ENCODE results near the gene TIAM1.

TIAM1 gene

DNA sequence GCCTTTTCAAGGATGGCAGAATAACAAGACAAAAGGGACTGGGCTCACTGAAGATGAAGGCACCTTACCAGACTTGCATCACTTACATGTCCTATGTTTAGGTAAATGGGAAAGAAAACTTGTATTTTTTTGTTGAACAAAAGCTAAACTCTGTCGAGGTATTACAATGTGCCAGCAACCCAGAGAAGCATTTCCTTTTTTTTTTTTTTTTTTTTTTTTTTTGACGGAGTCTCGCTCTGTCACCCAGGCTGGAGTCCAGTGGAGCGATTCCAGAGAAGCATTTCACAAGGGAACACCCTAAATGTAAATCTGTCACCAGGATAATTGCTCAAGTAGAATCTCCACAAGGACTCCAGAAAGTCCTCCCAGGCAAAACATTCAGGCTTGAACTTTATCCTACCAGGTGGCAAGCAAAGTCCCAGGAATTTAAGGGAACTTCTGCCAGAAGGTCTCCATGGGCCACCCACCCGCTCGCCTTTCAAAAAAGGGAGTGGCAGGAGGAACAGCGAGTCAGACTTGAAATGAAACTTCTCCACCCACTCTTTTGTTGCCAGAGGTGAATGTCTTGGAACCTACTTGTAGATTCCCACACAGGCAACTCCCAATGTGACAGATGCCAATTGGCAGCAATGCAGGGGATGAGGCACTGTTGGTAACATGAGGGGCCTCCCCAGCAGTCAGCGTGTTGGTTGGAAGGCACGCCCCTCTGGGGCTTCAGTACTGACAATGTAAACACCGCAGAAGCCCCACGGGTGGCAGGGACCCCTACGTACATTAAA, 125.0 kb downstream of the TIAM1 start:
- peaks cover 2% of the 10 kb centered on the region for H3K79me1 ChIP-seq (ENCODE audit: low read length)
- H3K4me1 ChIP-seq (ENCODE audit: control insufficient read depth in 1 of 2, insufficient read depth in 2 of 2, low read length in 2 of 2): peaks cover 5% of the 10 kb centered on the region in 2 experiments
- H3K36me3 ChIP-seq (ENCODE audit: control insufficient read depth in 1 of 2, insufficient read depth in 2 of 2, low read length in 2 of 2): peaks cover 6 to 8% of the 10 kb centered on the region in 2 experiments
- no peak overlapping the region for H3K23ac ChIP-seq (ENCODE audit: low read length)
- no peak overlapping the region for H4K12ac ChIP-seq (ENCODE audit: low read depth, low read length)
- no peaks in the 10 kb centered on the region for H3K79me2 ChIP-seq (ENCODE audit: control insufficient read depth, insufficient read depth, low read length, poor library complexity)
- H2AFZ ChIP-seq (ENCODE audit: insufficient read depth, low read length, poor library complexity): no peak overlapping the region
- no peak overlapping the region for H3K4me2 ChIP-seq (ENCODE audit: low read length)
- H2BK5ac ChIP-seq (ENCODE audit: low read depth, low read length, poor library complexity): no peak overlapping the region
- H3K14ac ChIP-seq (ENCODE audit: low read length): no peak overlapping the region
- H2BK12ac ChIP-seq (ENCODE audit: low read length): no peak overlapping the region
- peak; percentile 71 to 75 for DNase-seq
- H3K18ac ChIP-seq (ENCODE audit: low read length): peak overlapping the region; percentile 86
- H3K4ac ChIP-seq (ENCODE audit: low read depth, low read length): no peak overlapping the region
- H2BK120ac ChIP-seq (ENCODE audit: insufficient read depth, low read length, poor library complexity): no peak overlapping the region
- no peaks in the 10 kb centered on the region for H3K9me3 ChIP-seq (ENCODE audit: insufficient read depth, low read depth, low read length)
- H3K27me3 ChIP-seq (ENCODE audit: insufficient read depth, low read length): no peaks in the 10 kb centered on the region
- H3K9ac ChIP-seq (ENCODE audit: low read length): no peak overlapping the region
- no peak overlapping the region for H2AK5ac ChIP-seq (ENCODE audit: low read length)
- H3K27ac ChIP-seq (ENCODE audit: low read depth, low read length): no peak overlapping the region
- H3K4me3 ChIP-seq (ENCODE audit: low read depth, low read length): no peak overlapping the region
- no peak overlapping the region for H4K91ac ChIP-seq (ENCODE audit: low read depth, low read length)
- no CpG with 5 or more reads among the region's 12 CpGs for WGBS (ENCODE audit: extremely low coverage, insufficient coverage, insufficient read length)
- no peak overlapping the region for H4K8ac ChIP-seq (ENCODE audit: low read depth, low read length)

DNA sequence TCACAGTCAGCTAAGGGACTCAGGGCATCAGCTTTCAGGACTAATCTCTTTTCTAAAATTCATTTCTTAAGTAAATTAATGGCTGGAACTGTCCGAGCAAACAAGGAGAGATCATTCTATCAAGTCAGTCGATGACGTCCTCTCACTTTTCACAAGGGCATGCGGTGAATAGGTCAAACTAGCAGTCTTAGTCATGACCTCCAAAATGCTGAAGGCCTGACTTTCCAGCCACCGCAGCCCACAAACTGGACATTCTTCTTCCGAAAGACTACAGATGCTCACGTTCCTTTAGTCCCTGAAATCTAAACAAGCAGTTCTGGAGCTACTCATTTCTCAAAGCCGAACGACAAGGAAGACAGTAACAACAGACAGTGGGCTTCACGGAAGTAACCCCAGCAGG, 127.9 kb downstream of the TIAM1 start:
- Histone ChIP-seq H3K79me2 (ENCODE audit: control insufficient read depth, insufficient read depth, low read length, poor library complexity) (no peaks in the 10 kb centered on the region), H3K27me3 (ENCODE audit: insufficient read depth, low read length) (no peaks in the 10 kb centered on the region), H2BK5ac (ENCODE audit: low read depth, low read length, poor library complexity) (no peak overlapping the region), H3K9me3 (ENCODE audit: insufficient read depth, low read depth, low read length) (no peaks in the 10 kb centered on the region), H4K8ac (ENCODE audit: low read depth, low read length) (no peak overlapping the region), H2BK120ac (ENCODE audit: insufficient read depth, low read length, poor library complexity) (no peak overlapping the region), H3K9ac (ENCODE audit: low read length) (no peak overlapping the region), H3K23ac (ENCODE audit: low read length) (no peak overlapping the region), H3K36me3 (ENCODE audit: control insufficient read depth in 1 of 2, insufficient read depth in 2 of 2, low read length in 2 of 2) (peaks cover 3 to 5% of the 10 kb centered on the region in 2 experiments), H2AK5ac (ENCODE audit: low read length) (no peak overlapping the region), H4K12ac (ENCODE audit: low read depth, low read length) (no peak overlapping the region), H3K14ac (ENCODE audit: low read length) (no peak overlapping the region), H2BK12ac (ENCODE audit: low read length) (no peak overlapping the region), H2AFZ (ENCODE audit: insufficient read depth, low read length, poor library complexity) (no peak overlapping the region), H3K79me1 (ENCODE audit: low read length) (peaks cover 2% of the 10 kb centered on the region), H3K4me1 (ENCODE audit: control insufficient read depth in 1 of 2, insufficient read depth in 2 of 2, low read length in 2 of 2) (peaks cover 5% of the 10 kb centered on the region in 2 experiments), H3K4me2 (ENCODE audit: low read length) (no peak overlapping the region), H3K18ac (ENCODE audit: low read length) (no peak overlapping the region), H3K4ac (ENCODE audit: low read depth, low read length) (no peak overlapping the region), H3K27ac (ENCODE audit: low read depth, low read length) (no peak overlapping the region), H3K4me3 (ENCODE audit: low read depth, low read length) (no peak overlapping the region), H4K91ac (ENCODE audit: low read depth, low read length) (no peak overlapping the region)
- WGBS (ENCODE audit: extremely low coverage, insufficient coverage, insufficient read length): no CpG with 5 or more reads among the region's 10 CpGs
- DNase-seq: no peak

DNA sequence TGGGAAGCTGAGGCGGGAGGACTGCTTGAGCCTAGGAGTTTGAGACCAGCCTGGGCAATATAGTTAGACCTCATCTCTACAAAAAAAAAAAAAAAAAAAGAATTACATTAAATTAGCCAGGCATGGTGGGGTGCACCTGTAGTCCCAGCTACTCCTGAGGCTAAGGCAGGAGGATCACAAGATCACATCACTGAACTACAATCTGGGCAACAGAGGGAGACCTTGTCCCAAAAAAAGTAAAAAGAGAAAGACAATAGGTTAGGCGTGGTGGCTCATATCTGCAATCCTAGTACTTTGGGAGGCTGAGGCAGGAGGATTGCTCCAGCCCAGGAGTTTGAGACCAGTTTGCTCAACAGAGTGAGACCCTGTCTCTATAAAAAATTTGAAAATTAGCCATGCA, 130.3 kb downstream of the TIAM1 start:
- Histone ChIP-seq H4K8ac (ENCODE audit: low read depth, low read length) (no peak overlapping the region), H2AFZ (ENCODE audit: insufficient read depth, low read length, poor library complexity) (no peak overlapping the region), H3K9me3 (ENCODE audit: insufficient read depth, low read depth, low read length) (no peaks in the 10 kb centered on the region), H3K18ac (ENCODE audit: low read length) (no peak overlapping the region), H3K79me2 (ENCODE audit: control insufficient read depth, insufficient read depth, low read length, poor library complexity) (no peaks in the 10 kb centered on the region), H4K91ac (ENCODE audit: low read depth, low read length) (no peak overlapping the region), H3K4ac (ENCODE audit: low read depth, low read length) (no peak overlapping the region), H3K4me2 (ENCODE audit: low read length) (no peak overlapping the region), H3K4me3 (ENCODE audit: low read depth, low read length) (no peak overlapping the region), H3K4me1 (ENCODE audit: control insufficient read depth in 1 of 2, insufficient read depth in 2 of 2, low read length in 2 of 2) (no peaks in the 10 kb centered on the region), H3K36me3 (ENCODE audit: control insufficient read depth in 1 of 2, insufficient read depth in 2 of 2, low read length in 2 of 2) (peaks cover 6 to 9% of the 10 kb centered on the region in 2 experiments), H4K12ac (ENCODE audit: low read depth, low read length) (no peak overlapping the region), H3K27me3 (ENCODE audit: insufficient read depth, low read length) (no peaks in the 10 kb centered on the region), H3K79me1 (ENCODE audit: low read length) (no peaks in the 10 kb centered on the region), H2BK5ac (ENCODE audit: low read depth, low read length, poor library complexity) (no peak overlapping the region), H2AK5ac (ENCODE audit: low read length) (no peak overlapping the region), H3K14ac (ENCODE audit: low read length) (no peak overlapping the region), H3K9ac (ENCODE audit: low read length) (no peak overlapping the region), H3K23ac (ENCODE audit: low read length) (no peak overlapping the region), H2BK12ac (ENCODE audit: low read length) (no peak overlapping the region), H2BK120ac (ENCODE audit: insufficient read depth, low read length, poor library complexity) (no peak overlapping the region), H3K27ac (ENCODE audit: low read depth, low read length) (no peak overlapping the region)
- no CpG with 5 or more reads among the region's 2 CpGs for WGBS (ENCODE audit: extremely low coverage, insufficient coverage, insufficient read length)
- no peak for DNase-seq

GRCh38 chr21:31211836-31212235, 132.2 kb downstream of the TIAM1 start:
- H3K79me2 ChIP-seq (ENCODE audit: control insufficient read depth, insufficient read depth, low read length, poor library complexity): no peaks in the 10 kb centered on the region
- H3K14ac ChIP-seq (ENCODE audit: low read length): no peak overlapping the region
- H3K27me3 ChIP-seq (ENCODE audit: insufficient read depth, low read length): no peaks in the 10 kb centered on the region
- no peak overlapping the region for H2AK5ac ChIP-seq (ENCODE audit: low read length)
- H3K18ac ChIP-seq (ENCODE audit: low read length): no peak overlapping the region
- H4K91ac ChIP-seq (ENCODE audit: low read depth, low read length): no peak overlapping the region
- H3K4me3 ChIP-seq (ENCODE audit: low read depth, low read length): no peak overlapping the region
- H3K4me2 ChIP-seq (ENCODE audit: low read length): no peak overlapping the region
- H3K4me1 ChIP-seq (ENCODE audit: control insufficient read depth in 1 of 2, insufficient read depth in 2 of 2, low read length in 2 of 2): no peaks in the 10 kb centered on the region
- H3K36me3 ChIP-seq (ENCODE audit: control insufficient read depth in 1 of 2, insufficient read depth in 2 of 2, low read length in 2 of 2): peaks cover 3 to 4% of the 10 kb centered on the region in 2 experiments
- H4K8ac ChIP-seq (ENCODE audit: low read depth, low read length): no peak overlapping the region
- H3K9me3 ChIP-seq (ENCODE audit: insufficient read depth, low read depth, low read length): no peaks in the 10 kb centered on the region
- H2BK12ac ChIP-seq (ENCODE audit: low read length): no peak overlapping the region
- no peak overlapping the region for H3K9ac ChIP-seq (ENCODE audit: low read length)
- no peak overlapping the region for H3K4ac ChIP-seq (ENCODE audit: low read depth, low read length)
- no CpG with 5 or more reads among the region's 2 CpGs for WGBS (ENCODE audit: extremely low coverage, insufficient coverage, insufficient read length)
- H4K12ac ChIP-seq (ENCODE audit: low read depth, low read length): no peak overlapping the region
- H3K27ac ChIP-seq (ENCODE audit: low read depth, low read length): no peak overlapping the region
- H2AFZ ChIP-seq (ENCODE audit: insufficient read depth, low read length, poor library complexity): no peak overlapping the region
- DNase-seq: no peak
- no peak overlapping the region for H2BK120ac ChIP-seq (ENCODE audit: insufficient read depth, low read length, poor library complexity)
- H2BK5ac ChIP-seq (ENCODE audit: low read depth, low read length, poor library complexity): no peak overlapping the region
- no peaks in the 10 kb centered on the region for H3K79me1 ChIP-seq (ENCODE audit: low read length)
- no peak overlapping the region for H3K23ac ChIP-seq (ENCODE audit: low read length)

Measured in trophoblast cell (in vitro differentiated cells and primary cell).